ES-I3 (cell line): ENCODE measurements around the gene SLC13A4.
"Not testable (repeated sequence)": the region's sequence is repeated elsewhere in the genome, so short reads cannot be mapped to it uniquely, and the experiment has no call there.

Experiments used
- H3K36me3 ChIP-seq: 2 replicates; pipeline ENCODE4 v1.6.1; 2013; ENCODE audit warnings: mild to moderate bottlenecking, low read length, control low read depth, moderate library complexity; ENCODE audit not compliant: insufficient read depth
- H3K4me1 ChIP-seq: 2 replicates; pipeline ENCODE4 v1.6.1; 2013; ENCODE audit warnings: mild to moderate bottlenecking, control low read depth, low read length; ENCODE audit not compliant: insufficient read depth
- H3K9ac ChIP-seq: 2 replicates; pipeline ENCODE4 v1.6.1; 2013; ENCODE audit warnings: low read depth, mild to moderate bottlenecking, low read length, moderate library complexity
- H3K9me3 ChIP-seq: 2 replicates; pipeline ENCODE4 v1.6.1; 2013; ENCODE audit warnings: mild to moderate bottlenecking, low read length, moderate library complexity; ENCODE audit not compliant: control insufficient read depth, insufficient read depth

The SLC13A4 gene

GRCh38 chr7:135742371-135742770 lies 14.4 kb upstream of the SLC13A4 start:
- Histone ChIP-seq H3K36me3 (no peaks in the 10 kb centered on the region), H3K9ac (no peak overlapping the region), H3K9me3 (no peaks in the 10 kb centered on the region), H3K4me1 (peaks cover 8% of the 10 kb centered on the region; the same call in 1 of the 2 replicates)

- Histone ChIP-seq H3K4me1 (peaks cover 8% of the 10 kb centered on the region; the same call in 1 of the 2 replicates), H3K9ac (no peak overlapping the region), H3K9me3 (no peaks in the 10 kb centered on the region), H3K36me3 (no peaks in the 10 kb centered on the region)
Observed at GRCh38 chr7:135741905-135742304, 13.9 kb upstream of the SLC13A4 start.

GRCh38 chr7:135740889-135741288 lies 12.9 kb upstream of the SLC13A4 start:
- H3K4me1 ChIP-seq, result peaks cover 8% of the 10 kb centered on the region; the same call in 1 of the 2 replicates
- no peaks in the 10 kb centered on the region for H3K9me3 ChIP-seq
- no peak overlapping the region for H3K9ac ChIP-seq
- H3K36me3 ChIP-seq, result no peaks in the 10 kb centered on the region

GRCh38 chr7:135737306-135737647 lies 9.3 kb upstream of the SLC13A4 start:
- not testable (repeated sequence) for H3K9me3 ChIP-seq, H3K9ac ChIP-seq, H3K36me3 ChIP-seq, H3K4me1 ChIP-seq

GRCh38 chr7:135736586-135737305 lies 8.8 kb upstream of the SLC13A4 start:
- Histone ChIP-seq H3K9ac (no peak overlapping the region), H3K4me1 (no peaks in the 10 kb centered on the region), H3K36me3 (no peaks in the 10 kb centered on the region), H3K9me3 (no peaks in the 10 kb centered on the region)

- no peaks in the 10 kb centered on the region for H3K36me3 ChIP-seq
- no peak overlapping the region for H3K9ac ChIP-seq
- no peaks in the 10 kb centered on the region for H3K9me3 ChIP-seq
- no peaks in the 10 kb centered on the region for H3K4me1 ChIP-seq
Observed at GRCh38 chr7:135734343-135734689, 6.3 kb upstream of the SLC13A4 start.

GRCh38 chr7:135733603-135734342 lies 5.8 kb upstream of the SLC13A4 start:
- no peaks in the 10 kb centered on the region for H3K36me3 ChIP-seq
- H3K9ac ChIP-seq, result no peak overlapping the region
- no peaks in the 10 kb centered on the region for H3K4me1 ChIP-seq
- no peaks in the 10 kb centered on the region for H3K9me3 ChIP-seq

GRCh38 chr7:135731131-135731530 lies 3.1 kb upstream of the SLC13A4 start:
- Histone ChIP-seq H3K9ac (no peak overlapping the region), H3K9me3 (no peaks in the 10 kb centered on the region), H3K4me1 (peaks cover 5% of the 10 kb centered on the region; the same call in 1 of the 2 replicates), H3K36me3 (no peaks in the 10 kb centered on the region)

- Histone ChIP-seq H3K4me1 (peaks cover 5% of the 10 kb centered on the region; the same call in 1 of the 2 replicates), H3K36me3 (no peaks in the 10 kb centered on the region), H3K9ac (no peak overlapping the region), H3K9me3 (no peaks in the 10 kb centered on the region)
Observed at GRCh38 chr7:135729230-135729629, 1.2 kb upstream of the SLC13A4 start.

GRCh38 chr7:135726911-135727673 lies 894 bp downstream of the SLC13A4 start:
- Histone ChIP-seq H3K36me3 (no peaks in the 10 kb centered on the region), H3K9ac (no peak overlapping the region; the same call in 1 of the 2 replicates), H3K4me1 (peaks cover 5% of the 10 kb centered on the region; the same call in 1 of the 2 replicates), H3K9me3 (no peaks in the 10 kb centered on the region)

GRCh38 chr7:135726276-135726788 lies 1.7 kb downstream of the SLC13A4 start:
- Histone ChIP-seq H3K9me3 (no peaks in the 10 kb centered on the region), H3K9ac (no peak overlapping the region), H3K36me3 (no peaks in the 10 kb centered on the region), H3K4me1 (peaks cover 5% of the 10 kb centered on the region; the same call in 1 of the 2 replicates)

GRCh38 chr7:135723411-135723810 lies 4.6 kb downstream of the SLC13A4 start:
- Histone ChIP-seq H3K4me1 (peaks cover 5% of the 10 kb centered on the region; the same call in 1 of the 2 replicates), H3K9ac (no peak overlapping the region), H3K36me3 (no peaks in the 10 kb centered on the region)

GRCh38 chr7:135721198-135721820 lies 6.7 kb downstream of the SLC13A4 start:
- Histone ChIP-seq H3K36me3 (0 out of 2 replicates have a peak, but pooled peaks cover 3% of the 10 kb centered on the region), H3K9me3 (no peaks in the 10 kb centered on the region), H3K9ac (no peak overlapping the region), H3K4me1 (0 out of 2 replicates have a peak, but pooled peaks cover 3% of the 10 kb centered on the region)

More at GRCh38 chr7:135723411-135723810, 4.6 kb downstream of the SLC13A4 start:
- no peaks in the 10 kb centered on the region for H3K9me3 ChIP-seq

GRCh38 chr7:135719688-135720087 lies 8.3 kb downstream of the SLC13A4 start:
- H3K9ac ChIP-seq, result no peak overlapping the region
- H3K9me3 ChIP-seq, result no peaks in the 10 kb centered on the region
- 0 out of 2 replicates have a peak, but pooled peaks cover 3% of the 10 kb centered on the region for H3K36me3 ChIP-seq
- H3K4me1 ChIP-seq, result peaks cover 8% of the 10 kb centered on the region
